Stimulated activated naive CD8-positive, alpha-beta T cell treated with anti-CD3 and anti-CD28 coated beads, Interleukin-15, Interleukin-2, amounts not matched to agents 100 U/mL and 50 U/mL, for 24 hours (primary cell): ENCODE results near the gene MEIOB.
"Not testable (repeated sequence)": the region's sequence is repeated elsewhere in the genome, so short reads cannot be mapped to it uniquely, and the experiment has no call there.

Source experiments
- ATAC-seq: fragments of 150-1000 bp; cut with Tn5 transposase; one replicate; pipeline ENCODE4 v1.10.0; 2021
- DNase-seq: peaks from one replicate; pipeline ENCODE4 v3.0.0; 2021

Gene MEIOB

DNA sequence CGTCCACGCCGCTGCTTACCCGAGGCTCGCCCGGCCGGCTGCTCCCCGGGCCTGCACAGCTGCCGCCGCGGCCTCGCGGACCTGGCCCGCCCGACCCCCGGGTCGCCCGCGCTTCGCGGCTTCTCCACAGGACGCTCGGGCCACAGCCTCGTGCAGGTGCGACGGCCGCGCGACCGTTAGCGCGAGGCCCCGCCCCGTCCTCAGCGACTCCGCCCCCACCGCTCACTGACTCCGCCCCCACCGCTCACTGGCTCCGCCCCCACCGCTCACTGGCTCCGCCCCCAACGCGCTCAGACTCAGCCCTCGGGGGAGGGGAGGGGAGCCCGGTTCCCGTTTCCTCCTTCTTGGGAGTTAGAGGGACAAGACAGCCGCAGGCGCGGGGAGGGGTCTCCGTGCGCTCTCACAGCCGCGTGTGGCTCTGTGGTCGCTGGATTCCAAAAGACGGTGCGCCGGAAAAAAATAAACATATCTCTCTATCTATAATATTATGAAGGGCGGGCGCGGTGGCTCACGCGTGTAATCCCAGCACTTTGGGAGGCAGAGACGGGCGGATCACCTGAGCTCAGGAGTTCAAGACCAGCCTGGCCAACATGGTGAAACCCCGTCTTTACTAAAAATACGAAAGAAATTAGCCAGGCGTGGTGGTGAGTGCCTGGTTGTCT lies at the start of gene MEIOB:
MEIOB (minus strand) TSS at position 191 of the 662 bp plus-strand sequence. CDS start 3,989 bp downstream, outside the sequence.
- peak; percentile 53 for DNase-seq

GRCh38 chr16:1920727-1921171 lies 48.8 kb upstream of the MEIOB start:
- peak; percentile 34 for ATAC-seq
- DNase-seq: peak; percentile 28

More for the DNA sequence above, at the start of gene MEIOB:
- peak; percentile 43 for ATAC-seq

- ATAC-seq: not testable (repeated sequence)
These were observed 48.2 kb upstream of the MEIOB start for GRCh38 chr16:1920122-1920521.

DNA sequence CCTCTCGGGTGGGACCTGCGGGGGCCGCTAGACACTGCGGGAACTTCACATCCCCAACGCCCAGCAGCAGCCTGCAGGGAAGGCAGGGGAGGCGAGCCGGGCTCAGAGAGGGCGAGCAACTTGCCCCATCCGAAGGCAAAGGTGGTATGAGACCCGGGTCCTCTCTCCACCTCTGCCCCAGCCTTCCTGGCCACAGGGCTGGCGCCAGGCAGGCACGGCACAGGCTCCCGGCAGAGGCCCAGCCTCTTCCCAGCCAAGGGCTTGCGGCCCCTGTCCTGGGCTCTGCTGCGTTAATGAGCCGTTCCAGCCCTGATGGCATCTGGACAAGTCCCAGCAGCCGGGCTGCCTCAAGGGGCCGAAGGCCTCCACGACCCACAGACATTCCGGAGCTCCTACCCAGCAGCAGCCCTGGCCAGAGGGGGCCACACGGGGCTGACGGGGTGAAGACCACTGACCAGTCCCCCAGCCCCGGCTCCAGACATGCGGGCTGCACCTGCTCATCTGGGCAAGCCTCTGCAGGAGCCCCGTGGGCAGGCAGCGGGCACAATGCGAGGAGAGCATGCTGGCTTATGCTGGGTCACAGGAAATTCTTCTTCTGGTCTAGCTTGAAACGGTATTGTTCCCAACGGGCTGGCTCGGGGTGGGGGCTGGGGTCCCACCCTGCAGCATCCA lies 47.5 kb upstream of the MEIOB start:
- ATAC-seq (no peak), DNase-seq (no peak)

More at GRCh38 chr16:1920122-1920521, 48.2 kb upstream of the MEIOB start:
- DNase-seq: not testable (repeated sequence)

- DNase-seq (no peak), ATAC-seq (no peak)
These were observed 46.7 kb upstream of the MEIOB start, which contains the start of gene HS3ST6 for GRCh38 chr16:1918351-1919326. Gene HS3ST6 (minus strand): TSS chr16:1918415. CDS start chr16:1918323, 92 bp downstream.

DNA sequence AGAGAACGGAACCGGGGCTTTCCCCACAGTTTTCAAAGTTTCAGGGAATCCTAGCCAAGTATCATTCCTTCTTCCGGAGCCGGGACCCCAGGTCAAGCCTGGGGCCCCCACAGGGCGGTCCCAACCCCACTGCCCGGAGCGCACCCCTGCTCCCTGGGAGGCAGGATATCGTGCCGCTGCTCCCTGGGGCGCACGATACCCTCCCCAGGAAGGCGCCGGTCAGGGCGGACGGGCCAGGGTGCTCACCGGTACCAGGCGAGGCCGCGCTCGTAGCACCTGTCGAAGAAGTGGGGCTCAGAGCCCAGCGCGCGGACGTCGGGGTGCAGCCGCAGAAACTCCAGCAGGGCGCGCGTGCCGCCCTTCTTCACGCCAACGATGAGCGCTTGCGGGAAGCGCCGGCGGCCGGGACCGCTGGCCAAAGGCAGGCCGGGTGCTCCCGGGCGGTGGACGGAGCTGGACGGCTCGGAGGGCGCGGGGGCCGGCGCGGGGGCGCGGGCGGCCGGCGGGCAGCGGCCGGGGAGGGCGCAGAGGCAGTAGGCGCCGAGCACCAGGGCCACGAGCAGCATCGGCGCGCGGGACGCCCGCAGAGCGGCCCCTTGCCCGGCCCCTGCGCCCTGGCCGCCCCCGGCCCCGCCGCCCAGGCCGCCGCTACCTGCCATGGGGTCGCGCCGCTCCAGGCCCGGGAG lies 45.8 kb upstream of the MEIOB start:
- no peak for ATAC-seq
- no peak for DNase-seq

GRCh38 chr16:1917056-1917664 lies 45.2 kb upstream of the MEIOB start:
- DNase-seq (no peak), ATAC-seq (no peak)

DNA sequence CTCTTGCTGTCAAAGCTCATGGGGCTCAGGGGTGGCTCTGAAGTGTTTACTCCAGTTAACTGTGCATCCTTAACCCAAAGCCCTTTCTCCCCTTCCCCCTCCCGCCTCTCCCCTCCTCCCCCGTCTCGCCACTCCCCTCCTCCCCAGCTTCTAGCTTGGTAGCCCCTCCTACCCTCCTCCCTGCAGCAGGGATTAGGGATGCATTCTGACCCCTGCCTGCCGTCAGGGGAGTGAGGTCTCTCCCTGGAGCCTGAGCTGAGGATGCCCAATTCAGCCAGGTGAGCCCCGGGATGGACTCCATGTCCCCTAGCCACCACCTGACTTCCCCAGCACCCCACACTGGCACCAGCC lies 44.7 kb upstream of the MEIOB start:
- DNase-seq: no peak
- no peak for ATAC-seq

DNA sequence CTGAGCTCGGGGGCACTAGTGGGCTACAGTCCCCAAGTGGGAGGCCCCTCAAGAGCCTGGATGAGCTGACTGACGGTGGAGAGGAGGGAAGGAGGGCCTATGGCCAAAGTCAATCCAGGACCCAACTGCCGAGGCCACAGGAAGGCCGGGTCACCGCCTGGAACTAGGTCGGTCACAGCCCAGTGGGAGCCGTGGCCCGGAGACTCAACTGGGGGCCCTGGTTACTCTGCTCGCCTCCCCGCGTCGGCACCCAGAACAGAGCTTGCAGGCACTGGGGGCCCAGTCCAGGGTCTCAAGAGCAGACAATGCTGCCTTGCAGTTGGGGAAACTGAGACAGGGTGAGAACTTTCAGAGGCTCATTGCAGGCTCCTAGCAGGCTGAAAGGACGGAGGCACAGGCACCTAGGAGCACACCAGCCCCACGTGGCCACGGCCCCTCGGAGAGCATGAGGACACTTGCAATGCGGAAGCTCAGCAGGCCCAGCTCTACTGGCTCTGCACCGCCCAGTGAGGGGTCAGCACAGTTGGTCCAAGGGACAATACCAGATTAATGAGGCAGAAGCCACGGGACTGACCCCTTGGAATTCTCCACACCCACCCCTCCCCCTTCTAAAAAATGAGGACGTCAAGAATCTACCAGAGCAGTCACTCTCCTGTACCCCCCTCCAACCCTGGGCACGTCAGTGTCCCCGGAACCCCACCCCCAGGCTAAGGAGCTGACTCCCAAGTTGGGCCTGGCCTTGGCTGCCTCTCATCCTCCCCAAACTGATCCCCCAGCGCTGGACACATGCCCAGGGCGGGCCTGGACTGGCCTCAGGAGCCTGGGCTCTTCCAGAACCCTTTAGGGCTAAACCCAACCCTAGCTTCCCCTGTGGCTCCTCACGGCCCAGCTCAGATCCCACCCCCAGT lies 44.0 kb upstream of the MEIOB start:
- no peak for ATAC-seq
- no peak for DNase-seq

DNA sequence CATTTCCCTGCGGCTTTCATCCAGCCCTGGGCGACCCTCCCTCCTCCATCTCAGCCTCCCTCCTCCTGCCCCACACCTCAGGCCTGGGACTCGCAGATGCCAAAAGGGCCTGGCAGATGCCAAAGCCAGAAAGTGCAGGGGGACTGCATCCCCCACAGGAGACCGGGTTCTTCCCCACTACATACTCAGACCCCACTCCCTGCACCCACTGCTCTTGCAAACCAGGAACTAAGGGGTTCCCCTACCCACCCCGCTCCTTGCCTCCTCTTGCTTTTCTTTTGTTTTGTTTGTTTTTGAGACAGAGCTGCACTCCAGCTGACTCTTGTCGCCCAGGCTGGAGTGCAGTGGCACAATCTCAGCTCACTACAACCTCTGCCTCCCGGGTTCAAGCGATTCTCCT lies 43.0 kb upstream of the MEIOB start:
- DNase-seq: no peak

DNA sequence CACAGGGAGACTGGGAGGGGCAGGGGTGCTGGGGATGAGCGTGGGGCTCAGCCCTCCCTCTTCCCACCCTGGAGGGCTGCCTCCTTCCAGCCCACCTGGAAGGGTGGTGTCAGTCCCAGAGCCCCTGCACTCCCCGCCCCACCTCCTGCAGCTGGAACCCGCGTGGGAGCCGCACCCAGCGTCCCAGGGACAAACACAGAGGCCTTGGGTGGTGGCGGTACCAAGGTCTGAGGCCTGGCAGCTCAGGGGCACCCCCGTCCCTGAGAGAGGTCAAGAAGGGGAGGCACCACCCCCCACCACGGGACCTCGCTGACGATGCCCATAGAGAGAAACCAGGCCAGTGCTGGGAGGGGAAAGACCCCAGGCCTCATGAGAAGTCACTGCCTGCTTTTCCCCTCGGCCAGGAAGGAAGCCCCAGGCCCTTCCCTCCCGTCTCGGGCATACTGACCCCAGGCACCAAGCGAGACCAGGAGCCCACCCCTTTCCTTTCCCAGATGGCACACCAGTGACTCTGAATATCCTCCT lies 42.2 kb upstream of the MEIOB start:
- DNase-seq (no peak), ATAC-seq (no peak)

More for the DNA sequence above, 43.0 kb upstream of the MEIOB start:
- ATAC-seq: no peak

GRCh38 chr16:1913327-1914083 lies 41.5 kb upstream of the MEIOB start:
- no peak for DNase-seq
- no peak for ATAC-seq

- no peak for DNase-seq
- no peak for ATAC-seq
These were observed 40.2 kb upstream of the MEIOB start for GRCh38 chr16:1912215-1912543.

DNA sequence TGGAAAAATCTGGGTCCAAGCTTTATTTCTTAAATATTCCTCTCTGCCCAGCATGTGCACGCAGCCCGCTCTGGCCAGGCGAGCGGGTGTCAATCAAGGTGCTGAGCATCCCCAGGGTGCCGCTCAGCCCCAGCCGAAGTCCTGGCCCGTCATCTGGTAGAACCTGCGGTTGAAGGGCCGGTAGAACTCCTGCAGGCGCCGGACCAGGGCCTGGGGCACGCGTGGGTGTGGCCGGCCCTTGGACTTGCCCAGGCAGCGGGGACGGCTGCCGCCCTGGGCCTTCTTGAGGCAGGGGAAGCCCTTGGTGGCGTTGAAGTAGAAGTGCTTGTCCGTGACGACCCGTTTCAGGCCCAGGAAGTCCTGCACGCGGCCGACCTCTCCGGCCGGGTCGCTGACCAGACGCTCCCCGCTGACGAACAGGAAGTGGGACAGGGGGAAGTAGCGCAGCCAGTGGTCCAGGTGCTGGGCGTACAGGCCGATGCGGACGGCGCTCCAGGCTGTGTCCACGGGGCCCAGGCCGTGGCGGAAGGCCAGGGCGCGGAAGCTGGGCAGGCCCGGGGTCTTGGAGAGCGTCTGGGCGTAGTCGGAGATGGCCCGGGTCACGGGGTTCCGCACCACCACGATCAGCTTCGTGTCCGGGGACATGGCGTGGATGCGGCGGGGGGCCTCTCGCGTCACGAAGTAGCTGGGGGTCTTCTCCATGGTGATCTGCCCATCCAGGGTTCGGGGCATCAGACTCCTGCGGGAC lies 39.7 kb upstream of the MEIOB start:
- ATAC-seq: no peak
- DNase-seq: no peak

DNA sequence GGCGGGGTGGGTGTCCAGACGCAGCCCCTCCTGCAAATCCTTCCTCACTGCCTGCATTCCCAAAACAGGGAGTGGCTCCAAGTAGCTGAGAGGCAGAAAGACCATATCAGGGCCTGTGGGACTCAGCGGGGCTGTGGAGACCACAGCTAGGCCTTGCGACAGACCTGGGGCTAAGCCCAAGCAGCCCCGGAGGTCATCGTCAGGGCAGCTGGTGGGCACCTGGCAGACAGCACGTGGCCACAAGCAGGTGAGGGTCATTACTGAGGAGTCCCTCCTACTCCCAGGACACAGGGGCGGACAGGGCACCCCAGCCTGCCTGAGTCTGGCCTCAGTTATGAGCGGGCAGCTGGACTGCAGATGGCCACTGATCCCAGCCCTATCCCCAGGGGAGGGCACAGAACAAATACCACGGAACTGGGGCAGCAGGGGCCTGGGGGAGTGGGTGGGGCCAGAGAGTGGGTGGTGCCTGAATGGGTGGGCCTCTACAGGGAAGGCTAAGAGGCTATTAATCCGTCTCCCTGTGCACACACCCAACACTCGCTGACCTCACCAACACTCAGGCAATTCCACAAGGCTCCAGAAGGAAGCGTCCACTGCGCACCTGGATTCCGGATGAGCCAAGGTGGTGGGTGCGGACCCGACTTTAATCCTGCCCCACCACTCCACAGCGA lies 37.7 kb upstream of the MEIOB start:
- ATAC-seq (no peak), DNase-seq (no peak)

DNA sequence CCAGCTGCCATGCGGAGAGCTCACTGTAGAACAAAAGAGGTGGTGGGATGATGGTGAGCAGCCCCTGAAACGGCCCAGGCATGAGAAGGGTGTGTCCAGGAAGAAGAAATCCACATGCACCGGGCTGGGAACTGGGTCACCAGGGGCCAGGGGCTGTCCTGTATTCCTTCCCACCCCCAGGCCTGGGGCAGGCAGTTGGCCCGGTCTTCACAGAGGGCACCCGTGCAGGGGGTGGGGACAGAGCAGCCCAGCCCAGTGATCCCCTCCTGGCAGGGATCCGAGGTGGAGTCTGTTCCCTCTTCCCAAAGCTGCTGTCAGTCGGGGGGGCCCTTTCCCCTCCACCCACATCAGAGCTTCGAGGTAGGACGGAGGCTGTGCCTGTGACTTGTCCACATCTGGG lies 37.0 kb upstream of the MEIOB start:
- no peak for ATAC-seq
- DNase-seq: no peak

DNA sequence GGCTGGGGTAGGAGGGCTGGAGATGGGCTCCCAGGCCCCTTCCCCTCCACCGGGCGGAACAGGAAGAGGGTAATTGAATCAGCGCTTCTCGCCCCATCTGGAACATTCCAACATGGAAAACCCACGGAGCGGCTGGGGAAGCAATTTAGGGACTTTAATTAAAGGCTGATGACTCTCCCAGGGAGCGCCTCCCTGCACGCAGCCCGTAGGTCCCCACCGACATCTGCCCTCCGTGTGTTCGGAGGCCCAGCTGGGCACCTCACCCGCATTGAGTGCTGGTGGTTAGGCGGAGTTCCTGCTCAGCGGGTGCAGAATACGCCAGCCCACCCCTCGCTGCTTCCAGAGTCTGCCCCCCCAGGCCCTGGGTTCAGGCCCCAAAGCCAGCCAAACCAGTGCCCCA lies 36.2 kb upstream of the MEIOB start:
- ATAC-seq: no peak

DNA sequence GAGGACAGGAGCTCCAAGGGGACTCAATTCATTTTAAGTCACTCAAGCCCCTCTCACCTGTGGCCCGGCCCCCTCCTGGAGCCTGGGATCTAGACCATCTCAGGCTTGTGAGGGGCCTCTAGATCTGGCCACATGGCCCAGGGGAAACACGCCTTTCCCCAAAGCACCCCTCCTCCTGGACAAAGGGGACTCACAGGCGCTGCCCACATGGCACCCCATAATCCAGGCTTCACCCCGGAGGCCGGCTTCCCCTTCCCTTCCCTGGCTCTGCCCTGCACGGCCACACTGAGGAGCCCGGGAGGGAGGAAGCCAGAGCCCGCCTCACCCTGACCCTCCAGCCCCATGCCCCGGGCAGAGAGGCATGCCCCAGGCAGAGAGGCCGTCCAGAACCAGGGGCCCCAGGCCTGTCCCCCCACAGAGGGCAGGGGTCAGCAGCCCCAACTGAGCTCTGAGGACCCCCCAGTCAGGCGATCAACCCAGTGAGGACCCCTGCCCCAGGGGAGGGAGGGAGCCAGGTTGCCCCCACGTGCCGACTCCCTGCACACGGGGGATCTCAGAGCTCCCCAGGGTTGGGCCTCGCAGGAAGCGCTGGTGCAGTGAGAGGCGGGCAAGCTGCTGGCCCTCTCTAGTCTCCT lies 35.4 kb upstream of the MEIOB start:
- DNase-seq (no peak), ATAC-seq (no peak)

More for the DNA sequence above, 36.2 kb upstream of the MEIOB start:
- no peak for DNase-seq
